Left kidney (tissue), 2 donors: Measurements from ENCODE around the gene NFIA. TPM values are rescaled to one million over a fixed set of nuclear protein-coding genes. Genes with fewer than 3 reads are reported as not detected.

Experiments used
- DNase-seq: peaks from one replicate; pipeline ENCODE4 v3.0.0-alpha.2; 2013
- polyA plus RNA-seq: library from polyadenylated mRNA; unstranded; fragments of 120-200 nt; gene quantifications from one replicate; pipeline ENCODE4 v1.2.1, GENCODE V29; 2013; ENCODE audit not compliant: insufficient read length

The NFIA gene
- polyA plus RNA-seq, 1 donor: 16.7 TPM

GRCh38 chr1:61393575-61393974 is 311.2 kb downstream of the NFIA start:
- no peak for DNase-seq

DNA sequence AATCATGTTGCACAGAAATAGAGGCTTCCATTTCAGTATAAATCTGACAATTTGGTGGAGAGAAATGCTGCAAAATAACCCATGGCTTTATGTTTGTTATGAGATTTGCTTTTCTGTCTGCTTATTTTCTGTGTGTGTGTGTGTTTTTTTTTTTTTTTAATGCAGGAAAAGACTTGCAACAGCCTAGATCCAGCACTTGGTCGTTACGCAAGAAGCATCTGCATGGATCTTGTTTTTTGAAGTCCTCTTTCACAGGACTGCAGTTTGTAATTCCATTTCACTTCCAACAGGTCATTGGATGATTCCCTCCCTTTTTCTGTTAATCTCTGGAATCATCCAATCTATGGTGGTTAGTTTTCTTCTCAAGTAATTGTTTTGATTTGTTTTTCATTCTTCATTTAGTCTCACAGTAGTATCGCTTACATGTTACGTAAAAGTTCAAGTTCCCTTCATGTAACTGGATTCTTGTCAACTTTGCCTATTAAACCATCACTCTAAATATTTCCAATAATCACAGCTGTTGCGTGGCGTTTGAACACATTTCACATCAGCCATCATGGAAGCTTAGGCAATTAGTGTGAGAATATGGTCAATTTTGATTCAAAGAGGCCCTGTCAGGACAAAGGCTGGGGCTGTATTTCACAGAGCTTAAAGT is 312.9 kb downstream of the NFIA start:
- DNase-seq: no peak

DNA sequence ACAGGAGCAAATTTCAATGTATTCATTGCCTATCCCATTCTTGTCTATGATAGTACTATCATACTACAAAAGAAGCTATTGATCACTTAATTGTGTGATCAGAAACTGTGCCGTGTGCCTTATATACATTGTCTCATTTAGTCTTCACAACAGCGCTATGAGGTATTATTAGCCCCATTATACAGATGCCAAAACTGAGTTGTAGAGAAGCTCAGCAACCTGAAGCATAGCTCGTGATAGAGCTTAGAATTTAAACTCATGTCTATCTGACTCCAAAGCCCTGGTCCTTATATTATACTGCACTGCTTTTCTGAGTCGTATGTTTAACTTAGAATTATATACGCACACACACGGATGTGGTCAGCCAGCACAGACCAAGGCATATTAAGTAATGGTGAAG is 315.1 kb downstream of the NFIA start:
- DNase-seq: no peak

GRCh38 chr1:61397935-61398334 is 315.6 kb downstream of the NFIA start:
- no peak for DNase-seq

DNA sequence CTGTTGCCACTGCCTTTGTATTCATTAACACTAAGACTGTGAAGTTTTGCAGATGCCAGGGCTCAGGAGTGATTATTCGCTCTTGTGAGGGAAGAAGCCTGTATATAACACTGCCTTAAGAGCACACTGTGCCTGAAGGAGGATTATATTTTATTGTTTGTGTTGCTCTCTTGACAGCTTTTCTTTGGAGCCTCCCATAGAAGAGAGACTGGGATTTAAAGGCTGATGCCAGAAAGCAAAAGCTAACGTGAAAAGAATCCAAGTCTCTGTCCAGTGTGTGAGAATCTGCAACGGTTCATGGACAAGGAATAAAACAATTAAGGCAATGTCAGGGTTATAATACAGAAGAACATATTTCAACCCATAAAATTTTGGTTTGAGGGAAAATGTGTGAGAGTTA is 316.8 kb downstream of the NFIA start:
- no peak for DNase-seq

GRCh38 chr1:61400131-61400770 is 317.9 kb downstream of the NFIA start:
- DNase-seq: peak; percentile 45

GRCh38 chr1:61400997-61401396 is 318.6 kb downstream of the NFIA start:
- no peak for DNase-seq

DNA sequence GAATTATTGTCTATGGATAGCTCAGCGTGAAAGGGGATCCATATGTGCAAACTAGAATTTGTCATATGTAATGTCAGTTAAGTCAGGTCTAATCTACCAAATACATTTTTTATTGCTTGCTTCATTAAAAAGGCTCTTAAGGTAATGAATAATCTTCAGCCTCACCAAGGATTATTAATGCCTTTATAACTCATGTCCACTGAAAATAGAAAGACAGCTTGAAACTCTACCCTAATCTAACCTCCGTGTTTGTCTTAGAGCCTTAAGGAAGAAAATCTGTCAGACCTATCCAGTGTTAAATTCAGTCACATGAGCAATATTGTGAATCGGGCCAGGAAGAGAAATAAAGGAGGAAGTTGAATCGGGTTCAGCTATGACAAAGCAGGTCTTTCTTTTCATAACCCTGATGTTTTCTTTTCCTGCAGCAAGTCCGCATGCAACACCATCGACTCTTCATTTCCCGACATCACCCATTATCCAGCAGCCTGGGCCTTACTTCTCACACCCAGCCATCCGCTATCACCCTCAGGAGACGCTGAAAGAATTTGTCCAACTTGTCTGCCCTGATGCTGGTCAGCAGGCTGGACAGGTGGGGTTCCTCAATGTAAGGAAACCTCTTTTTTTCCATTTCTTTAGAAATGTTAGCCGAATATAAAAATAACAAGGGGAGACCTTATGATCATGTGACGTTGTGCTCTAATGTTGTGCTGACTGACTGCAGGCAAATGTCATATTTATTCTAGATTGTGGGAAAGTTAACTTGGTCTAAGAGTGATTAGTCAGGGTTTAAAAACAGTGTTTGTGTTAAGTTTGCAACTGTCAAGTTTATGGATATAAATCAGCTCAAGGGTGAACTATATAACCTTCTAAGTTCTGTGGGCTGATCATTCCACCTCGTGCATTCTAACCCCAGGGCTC is 321.6 kb downstream of the NFIA start:
- no peak for DNase-seq

DNA sequence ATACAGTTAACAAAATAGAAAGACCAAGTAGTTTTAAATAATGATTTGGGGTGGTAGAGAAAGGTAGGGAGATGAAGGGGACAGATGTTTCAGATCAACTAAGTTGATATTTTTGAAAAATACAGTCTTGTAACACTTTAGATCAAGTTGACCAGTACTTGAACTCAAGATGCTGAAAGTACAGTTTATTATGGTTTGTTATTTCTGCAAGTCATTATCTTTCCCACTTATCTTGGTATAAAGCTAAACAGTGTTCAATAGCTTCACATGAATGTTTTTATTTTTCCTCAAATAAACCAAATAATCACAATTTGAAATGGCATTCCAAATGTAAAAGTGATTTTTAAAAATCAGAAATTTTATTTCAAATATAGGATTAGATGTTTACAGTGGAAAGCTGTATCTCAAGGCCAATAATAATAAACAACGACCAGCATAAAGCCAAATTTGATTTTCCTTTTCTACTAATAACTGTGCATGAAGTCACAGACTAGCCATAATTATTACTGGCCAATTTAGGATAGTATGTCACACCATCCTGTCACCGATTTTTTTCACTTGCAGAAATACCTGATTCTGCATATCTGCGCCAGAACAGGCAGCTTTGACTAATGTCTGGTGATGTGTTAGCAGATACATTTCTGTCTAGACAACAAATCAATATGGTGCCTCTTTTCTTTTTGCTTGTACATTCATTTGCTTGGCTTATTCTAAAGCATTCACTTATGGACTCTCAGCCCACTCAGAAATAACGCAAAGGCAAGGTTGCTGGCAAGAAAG is 322.4 kb downstream of the NFIA start:
- no peak for DNase-seq

- no peak for DNase-seq
Observed at GRCh38 chr1:61406467-61406866, 324.1 kb downstream of the NFIA start.

GRCh38 chr1:61412601-61413000 is 330.2 kb downstream of the NFIA start:
- no peak for DNase-seq

DNA sequence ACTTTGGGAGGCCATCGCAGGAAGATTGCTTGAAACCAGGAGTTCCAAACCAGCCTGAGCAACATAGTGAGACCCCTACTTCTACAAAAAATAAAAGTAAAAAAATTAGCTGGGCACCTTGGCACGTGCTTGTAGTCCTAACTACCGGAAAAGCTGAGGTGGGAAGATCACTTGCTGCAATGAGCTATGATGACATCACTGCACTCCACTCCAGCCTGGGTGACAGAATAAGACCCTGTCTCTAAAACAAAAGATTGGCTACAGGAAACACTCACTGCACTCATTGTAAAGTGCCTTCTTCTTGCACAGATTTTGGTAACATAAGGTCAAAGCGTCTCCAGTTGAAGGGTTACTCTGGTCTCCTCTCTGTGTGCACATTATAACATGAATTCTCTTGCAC is 336.8 kb downstream of the NFIA start:
- DNase-seq: no peak

DNA sequence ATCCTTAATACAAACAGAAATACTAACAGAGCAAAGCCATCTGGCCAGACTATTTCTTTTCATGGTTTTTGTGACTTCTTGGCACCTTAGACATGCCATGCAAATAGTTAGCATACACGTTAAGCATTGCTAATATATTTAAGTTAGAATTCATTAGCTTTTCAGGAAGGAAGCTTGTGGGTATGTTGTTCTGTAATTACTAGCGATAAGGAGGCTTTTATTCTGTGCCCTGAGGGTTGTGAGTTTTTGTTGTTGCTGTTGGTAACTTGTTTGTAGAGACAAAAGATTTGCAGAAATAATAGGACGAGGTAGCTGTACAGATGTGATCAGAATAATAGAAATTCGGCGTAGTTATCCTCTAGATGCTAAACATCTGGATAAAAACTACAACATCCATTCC is 337.3 kb downstream of the NFIA start:
- DNase-seq: no peak

- DNase-seq: no peak
Observed at GRCh38 chr1:61420243-61420642, 337.9 kb downstream of the NFIA start.

GRCh38 chr1:61420909-61421835 is 338.8 kb downstream of the NFIA start:
- DNase-seq: no peak

DNA sequence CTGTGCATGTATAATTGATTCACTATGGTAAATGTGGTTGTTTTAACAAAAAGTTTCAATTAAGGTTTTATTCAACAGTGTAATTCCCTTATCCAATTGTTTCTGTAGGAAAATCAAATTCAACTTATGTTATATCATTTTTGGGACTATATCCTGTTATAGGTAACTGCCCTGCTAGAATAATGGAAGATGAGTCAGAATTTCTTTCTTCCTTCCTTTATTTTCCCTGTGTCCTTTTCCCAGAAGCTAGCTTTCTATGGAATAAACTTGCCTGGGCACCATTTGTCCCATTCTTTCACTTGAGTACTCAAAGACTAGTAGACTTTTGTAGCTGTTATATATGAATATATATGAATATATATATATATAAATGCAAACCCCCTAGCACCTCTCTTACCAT is 341.3 kb downstream of the NFIA start:
- DNase-seq: no peak

GRCh38 chr1:61424382-61424781 is 342.0 kb downstream of the NFIA start:
- DNase-seq: peak; percentile 50

DNA sequence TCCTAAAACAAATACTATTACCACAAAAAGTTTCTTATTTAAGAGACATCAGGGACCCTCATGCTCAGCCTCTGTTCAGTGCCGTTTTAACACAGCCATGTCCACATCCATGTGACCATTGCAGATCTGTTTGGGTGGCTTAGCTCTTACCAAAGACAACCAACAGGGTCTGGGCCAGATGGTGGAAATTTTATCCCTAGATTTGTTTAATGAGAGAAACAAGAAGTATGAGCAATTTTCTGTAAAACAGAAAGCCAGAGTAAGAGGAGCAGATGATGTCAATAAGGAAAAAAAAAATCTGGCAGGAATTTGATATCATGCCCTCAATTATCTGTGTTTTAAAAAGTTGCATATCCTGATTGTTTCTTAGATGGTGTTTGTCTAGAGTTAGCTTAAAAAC is 342.7 kb downstream of the NFIA start:
- no peak for DNase-seq

GRCh38 chr1:61426254-61426653 is 343.9 kb downstream of the NFIA start:
- DNase-seq: peak; percentile 47

DNA sequence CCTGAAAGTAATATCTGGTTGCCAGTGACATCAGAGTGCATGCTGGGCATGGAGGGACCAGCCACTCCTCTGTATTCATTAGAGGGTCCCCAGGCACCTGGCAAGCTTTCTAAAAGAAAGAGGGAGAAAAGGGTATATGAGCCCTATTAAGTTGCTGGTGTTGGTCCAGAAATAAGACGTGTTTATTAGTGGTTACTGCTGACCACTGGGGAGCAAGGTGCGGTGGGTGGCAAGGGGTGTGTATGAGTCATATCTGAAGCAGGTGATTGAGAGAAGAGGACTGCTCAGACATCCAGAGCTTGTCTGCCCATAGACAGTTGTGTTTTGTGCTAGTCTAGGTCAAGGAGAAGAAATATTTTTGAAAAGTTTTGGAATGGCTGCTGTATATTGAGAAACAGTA is 344.5 kb downstream of the NFIA start:
- DNase-seq: no peak

GRCh38 chr1:61427510-61427909 is 345.1 kb downstream of the NFIA start:
- no peak for DNase-seq
